Choroid plexus epithelial cell (primary cell): ENCODE data around the gene POLN.

Experiments
- DNase-seq: peaks from one replicate; pipeline ENCODE4 v3.0.0-alpha.2; 2010; ENCODE audit warnings: low read depth
- H3K4me3 ChIP-seq: 2 replicates; pipeline ENCODE4 v1.5.1; 2011; ENCODE audit warnings: low read depth, mild to moderate bottlenecking, control low read depth, low read length, moderate library complexity
- CTCF ChIP-seq: conservative IDR thresholded peaks from 2 replicates; pipeline ENCODE4 v1.5.1; 2011; ENCODE audit warnings: low read depth, mild to moderate bottlenecking, control low read depth, inconsistent platforms, low read length, moderate library complexity

The POLN gene

GRCh38 chr4:2262145-2262943 is 20.4 kb upstream of the POLN start:
- TF ChIP-seq CTCF, result no peak
- H3K4me3 ChIP-seq, result peak overlapping the region; percentile 91
- DNase-seq, result peak; percentile 100

- TF ChIP-seq CTCF, result no peak
- no peak for DNase-seq
- peak within 1 kb of the TSS; percentile 91 for H3K4me3 ChIP-seq
Observed at GRCh38 chr4:2261853-2262144, 19.9 kb upstream of the POLN start, which contains the start of gene MXD4. MXD4 (minus strand) TSS chr4:2262109; CDS start chr4:2261980, 129 bp downstream.

GRCh38 chr4:2261110-2261852 is 19.4 kb upstream of the POLN start:
- H3K4me3 ChIP-seq, result peak overlapping the region; percentile 91
- no peak for TF ChIP-seq CTCF
- peak; percentile 56 for DNase-seq

- TF ChIP-seq CTCF, result no peak
- no peak for DNase-seq
- peak overlapping the region; percentile 91 for H3K4me3 ChIP-seq
Observed at GRCh38 chr4:2260344-2261109, 18.6 kb upstream of the POLN start.

- H3K4me3 ChIP-seq, result peak overlapping the region; percentile 91
- no peak for DNase-seq
- no peak for TF ChIP-seq CTCF
Observed at GRCh38 chr4:2259541-2260343, 17.8 kb upstream of the POLN start.

GRCh38 chr4:2259036-2259540 is 17.2 kb upstream of the POLN start:
- TF ChIP-seq CTCF, result no peak
- peak overlapping the region; percentile 24 for H3K4me3 ChIP-seq
- no peak for DNase-seq
